ENCODE measurements around the gene FBN2.

FBN2 gene

GRCh38 chr5:128406803-128407202 is 131.2 kb downstream of the FBN2 start:
- H2BK5ac ChIP-seq (ENCODE audit: low read depth, low read length, poor library complexity), result no peak overlapping the region
- H3K23ac ChIP-seq (ENCODE audit: low read length), result no peak overlapping the region
- H4K8ac ChIP-seq (ENCODE audit: low read depth, low read length), result no peak overlapping the region
- peaks cover 2 to 4% of the 10 kb centered on the region in 2 experiments for H3K36me3 ChIP-seq (ENCODE audit: control insufficient read depth in 1 of 2, insufficient read depth in 2 of 2, low read length in 2 of 2)
- no peaks in the 10 kb centered on the region for H3K27me3 ChIP-seq (ENCODE audit: insufficient read depth, low read length)
- no peaks in the 10 kb centered on the region for H3K9me3 ChIP-seq (ENCODE audit: insufficient read depth, low read depth, low read length)
- H3K4me1 ChIP-seq (ENCODE audit: control insufficient read depth in 1 of 2, insufficient read depth in 2 of 2, low read length in 2 of 2), result no peaks in the 10 kb centered on the region
- no peak overlapping the region for H3K4ac ChIP-seq (ENCODE audit: low read depth, low read length)
- H4K91ac ChIP-seq (ENCODE audit: low read depth, low read length), result no peak overlapping the region
- H3K9ac ChIP-seq (ENCODE audit: low read length), result no peak overlapping the region
- no peak for DNase-seq
- no peak overlapping the region for H3K18ac ChIP-seq (ENCODE audit: low read length)
- H3K79me1 ChIP-seq (ENCODE audit: low read length), result no peaks in the 10 kb centered on the region
- no peak overlapping the region for H3K27ac ChIP-seq (ENCODE audit: low read depth, low read length)
- no peak overlapping the region for H2AFZ ChIP-seq (ENCODE audit: insufficient read depth, low read length, poor library complexity)
- H2BK12ac ChIP-seq (ENCODE audit: low read length), result no peak overlapping the region
- no peak overlapping the region for H4K12ac ChIP-seq (ENCODE audit: low read depth, low read length)
- H2AK5ac ChIP-seq (ENCODE audit: low read length), result no peak overlapping the region
- H3K79me2 ChIP-seq (ENCODE audit: control insufficient read depth, insufficient read depth, low read length, poor library complexity), result no peaks in the 10 kb centered on the region
- no CpG with 5 or more reads among the region's 3 CpGs for WGBS (ENCODE audit: extremely low coverage, insufficient coverage, insufficient read length)
- H3K4me2 ChIP-seq (ENCODE audit: low read length), result no peak overlapping the region
- no peak overlapping the region for H3K14ac ChIP-seq (ENCODE audit: low read length)
- no peak overlapping the region for H2BK120ac ChIP-seq (ENCODE audit: insufficient read depth, low read length, poor library complexity)
- no peak overlapping the region for H3K4me3 ChIP-seq (ENCODE audit: low read depth, low read length)

GRCh38 chr5:128405159-128405558 is 132.9 kb downstream of the FBN2 start:
- H2BK12ac ChIP-seq (ENCODE audit: low read length), result no peak overlapping the region
- no peak overlapping the region for H3K23ac ChIP-seq (ENCODE audit: low read length)
- no peak overlapping the region for H3K4ac ChIP-seq (ENCODE audit: low read depth, low read length)
- no peak for DNase-seq
- H3K14ac ChIP-seq (ENCODE audit: low read length), result no peak overlapping the region
- H3K9me3 ChIP-seq (ENCODE audit: insufficient read depth, low read depth, low read length), result no peaks in the 10 kb centered on the region
- H2AK5ac ChIP-seq (ENCODE audit: low read length), result no peak overlapping the region
- no peak overlapping the region for H4K8ac ChIP-seq (ENCODE audit: low read depth, low read length)
- no peak overlapping the region for H3K18ac ChIP-seq (ENCODE audit: low read length)
- H3K36me3 ChIP-seq (ENCODE audit: control insufficient read depth in 1 of 2, insufficient read depth in 2 of 2, low read length in 2 of 2), result peaks cover 0 to 2% of the 10 kb centered on the region in 2 experiments
- H3K27ac ChIP-seq (ENCODE audit: low read depth, low read length), result no peak overlapping the region
- H4K12ac ChIP-seq (ENCODE audit: low read depth, low read length), result no peak overlapping the region
- no peaks in the 10 kb centered on the region for H3K4me1 ChIP-seq (ENCODE audit: control insufficient read depth in 1 of 2, insufficient read depth in 2 of 2, low read length in 2 of 2)
- no peak overlapping the region for H2BK120ac ChIP-seq (ENCODE audit: insufficient read depth, low read length, poor library complexity)
- H3K79me2 ChIP-seq (ENCODE audit: control insufficient read depth, insufficient read depth, low read length, poor library complexity), result no peaks in the 10 kb centered on the region
- H3K27me3 ChIP-seq (ENCODE audit: insufficient read depth, low read length), result no peaks in the 10 kb centered on the region
- no peak overlapping the region for H4K91ac ChIP-seq (ENCODE audit: low read depth, low read length)
- H3K79me1 ChIP-seq (ENCODE audit: low read length), result no peaks in the 10 kb centered on the region
- H3K4me3 ChIP-seq (ENCODE audit: low read depth, low read length), result no peak overlapping the region
- H3K4me2 ChIP-seq (ENCODE audit: low read length), result no peak overlapping the region
- H2AFZ ChIP-seq (ENCODE audit: insufficient read depth, low read length, poor library complexity), result no peak overlapping the region
- no peak overlapping the region for H3K9ac ChIP-seq (ENCODE audit: low read length)
- no CpG with 5 or more reads among the region's 2 CpGs for WGBS (ENCODE audit: extremely low coverage, insufficient coverage, insufficient read length)
- no peak overlapping the region for H2BK5ac ChIP-seq (ENCODE audit: low read depth, low read length, poor library complexity)

GRCh38 chr5:128403333-128403732 is 134.7 kb downstream of the FBN2 start:
- Histone ChIP-seq H3K18ac (ENCODE audit: low read length) (no peak overlapping the region), H2BK12ac (ENCODE audit: low read length) (no peak overlapping the region), H2BK5ac (ENCODE audit: low read depth, low read length, poor library complexity) (no peak overlapping the region), H3K4me3 (ENCODE audit: low read depth, low read length) (no peak overlapping the region), H4K8ac (ENCODE audit: low read depth, low read length) (no peak overlapping the region), H2AK5ac (ENCODE audit: low read length) (no peak overlapping the region), H3K4me2 (ENCODE audit: low read length) (no peak overlapping the region), H3K79me1 (ENCODE audit: low read length) (no peaks in the 10 kb centered on the region), H2AFZ (ENCODE audit: insufficient read depth, low read length, poor library complexity) (no peak overlapping the region), H4K91ac (ENCODE audit: low read depth, low read length) (no peak overlapping the region), H3K27me3 (ENCODE audit: insufficient read depth, low read length) (no peaks in the 10 kb centered on the region), H3K9ac (ENCODE audit: low read length) (no peak overlapping the region), H4K12ac (ENCODE audit: low read depth, low read length) (no peak overlapping the region), H3K4me1 (ENCODE audit: control insufficient read depth in 1 of 2, insufficient read depth in 2 of 2, low read length in 2 of 2) (no peaks in the 10 kb centered on the region), H2BK120ac (ENCODE audit: insufficient read depth, low read length, poor library complexity) (no peak overlapping the region), H3K14ac (ENCODE audit: low read length) (no peak overlapping the region), H3K79me2 (ENCODE audit: control insufficient read depth, insufficient read depth, low read length, poor library complexity) (no peaks in the 10 kb centered on the region), H3K36me3 (ENCODE audit: control insufficient read depth in 1 of 2, insufficient read depth in 2 of 2, low read length in 2 of 2) (peaks cover 0 to 2% of the 10 kb centered on the region in 2 experiments), H3K4ac (ENCODE audit: low read depth, low read length) (no peak overlapping the region), H3K23ac (ENCODE audit: low read length) (no peak overlapping the region), H3K9me3 (ENCODE audit: insufficient read depth, low read depth, low read length) (no peaks in the 10 kb centered on the region), H3K27ac (ENCODE audit: low read depth, low read length) (no peak overlapping the region)
- no peak for DNase-seq
- no CpG with 5 or more reads among the region's 4 CpGs for WGBS (ENCODE audit: extremely low coverage, insufficient coverage, insufficient read length)

- no peak overlapping the region for H3K4me3 ChIP-seq (ENCODE audit: low read depth, low read length)
- no peak overlapping the region for H2AK5ac ChIP-seq (ENCODE audit: low read length)
- no peak overlapping the region for H3K4me2 ChIP-seq (ENCODE audit: low read length)
- H3K9ac ChIP-seq (ENCODE audit: low read length), result no peak overlapping the region
- H2BK120ac ChIP-seq (ENCODE audit: insufficient read depth, low read length, poor library complexity), result no peak overlapping the region
- no peaks in the 10 kb centered on the region for H3K9me3 ChIP-seq (ENCODE audit: insufficient read depth, low read depth, low read length)
- H4K91ac ChIP-seq (ENCODE audit: low read depth, low read length), result no peak overlapping the region
- no peak overlapping the region for H2BK5ac ChIP-seq (ENCODE audit: low read depth, low read length, poor library complexity)
- no peak overlapping the region for H2BK12ac ChIP-seq (ENCODE audit: low read length)
- H3K27me3 ChIP-seq (ENCODE audit: insufficient read depth, low read length), result no peaks in the 10 kb centered on the region
- H3K4ac ChIP-seq (ENCODE audit: low read depth, low read length), result no peak overlapping the region
- H3K79me2 ChIP-seq (ENCODE audit: control insufficient read depth, insufficient read depth, low read length, poor library complexity), result no peaks in the 10 kb centered on the region
- H3K36me3 ChIP-seq (ENCODE audit: control insufficient read depth in 1 of 2, insufficient read depth in 2 of 2, low read length in 2 of 2), result peaks cover 0 to 2% of the 10 kb centered on the region in 2 experiments
- no peak for DNase-seq
- no peak overlapping the region for H4K12ac ChIP-seq (ENCODE audit: low read depth, low read length)
- no peak overlapping the region for H3K18ac ChIP-seq (ENCODE audit: low read length)
- no peaks in the 10 kb centered on the region for H3K4me1 ChIP-seq (ENCODE audit: control insufficient read depth in 1 of 2, insufficient read depth in 2 of 2, low read length in 2 of 2)
- H3K14ac ChIP-seq (ENCODE audit: low read length), result no peak overlapping the region
- no peak overlapping the region for H3K23ac ChIP-seq (ENCODE audit: low read length)
- H4K8ac ChIP-seq (ENCODE audit: low read depth, low read length), result no peak overlapping the region
- H3K27ac ChIP-seq (ENCODE audit: low read depth, low read length), result no peak overlapping the region
- WGBS (ENCODE audit: extremely low coverage, insufficient coverage, insufficient read length), result no CpG with 5 or more reads among the region's 2 CpGs
- no peaks in the 10 kb centered on the region for H3K79me1 ChIP-seq (ENCODE audit: low read length)
- no peak overlapping the region for H2AFZ ChIP-seq (ENCODE audit: insufficient read depth, low read length, poor library complexity)
Measured at GRCh38 chr5:128402506-128402905, 135.5 kb downstream of the FBN2 start.

Measured in trophoblast cell (in vitro differentiated cells and primary cell).